GM12878 (cell line): ENCODE measurements around the gene SPINT1. TPM values are rescaled to one million over a fixed set of nuclear protein-coding genes. Genes with fewer than 3 reads are reported as not detected.

Experiments used
- ATAC-seq: fragments of 200-7000 bp; cut with Tn5 transposase; 3 replicates; pipeline ENCODE4 v1.9.1; 2020; ENCODE audit warnings: mild to moderate bottlenecking, moderate library complexity
- BruUV-seq: library from RNA; stranded (reverse); fragments of 400-500 nt; replicated peaks from 2 replicates; lab custom pipeline; 2021; lab: Mats Ljungman, UMichigan
- CTCF ChIA-PET: fragments of 300-600 bp; sonication (Branson Sonifier 250); formaldehyde crosslinking; extraction: SDS; loops from one replicate; lab custom pipeline; 2021; ENCODE audit warnings: inconsistent platforms; lab: Yijun Ruan, JAX
- POLR2A ChIA-PET: fragments of 350-600 bp; formaldehyde crosslinking; extraction: SDS; loops from one replicate; lab custom pipeline; 2021; ENCODE audit warnings: inconsistent platforms; lab: Charles Lee
- RAD21 ChIA-PET: fragments of 300-600 bp; sonication (Branson Sonifier 250); formaldehyde crosslinking; loops from one replicate; lab custom pipeline; 2023; ENCODE audit warnings: antibody characterized with exemption; ENCODE audit not compliant: unreplicated experiment; lab: Charles Lee
- SMC1A ChIA-PET: fragments of 300-600 bp; sonication (Branson Sonifier 250); formaldehyde crosslinking; loops from one replicate; lab custom pipeline; 2023; ENCODE audit not compliant: unreplicated experiment, uncharacterized antibody; lab: Charles Lee
- DNase-seq: peaks from one replicate; pipeline ENCODE4 v3.0.0-alpha.2; 2011; ENCODE audit warnings: low read depth, low spot score
- FAIRE-seq: peaks from 3 replicates; lab custom pipeline; 2011; peaks lifted over from hg19 to GRCh38; lab: Jason Lieb, UNC
- H2AFZ ChIP-seq: 2 replicates; pipeline ENCODE4 v1.6.0; 2011; ENCODE audit warnings: low read depth, low read length, control low read depth; ENCODE audit not compliant: control insufficient read depth
- H3K27ac ChIP-seq: 2 replicates; pipeline ENCODE4 v1.5.1; 2011; ENCODE audit warnings: control low read depth; ENCODE audit not compliant: control insufficient read depth, insufficient read depth
- H3K27me3 ChIP-seq, 2 experiments: replicated peaks in 1 of 2; 2 replicates each; pipeline versions ENCODE4 v1.6.0 to v1.6.1; 2011; ENCODE audit warnings: low read length in 1 of 2; ENCODE audit not compliant: control insufficient read depth in 2 of 2, insufficient read depth in 2 of 2
- H3K36me3 ChIP-seq, 2 experiments: 2 replicates each; pipeline ENCODE4 v1.5.1; 2011; ENCODE audit warnings: low read length in 1 of 2; ENCODE audit not compliant: control insufficient read depth in 2 of 2, insufficient read depth in 2 of 2
- H3K4me1 ChIP-seq: 2 replicates; pipeline ENCODE4 v1.6.1; 2011; ENCODE audit warnings: mild to moderate bottlenecking, low read length, moderate library complexity, mixed read lengths; ENCODE audit not compliant: control insufficient read depth, insufficient read depth
- H3K4me2 ChIP-seq: 2 replicates; pipeline ENCODE4 v1.6.0; 2011; ENCODE audit warnings: control low read depth; ENCODE audit not compliant: control insufficient read depth, insufficient read depth
- H3K4me3 ChIP-seq: fragments of 200-600 bp; sonication (generic); 2 replicates; pipeline ENCODE4 v1.5.1; 2016
- H3K79me2 ChIP-seq: 2 replicates; pipeline ENCODE4 v1.6.0; 2011; ENCODE audit warnings: low read length; ENCODE audit not compliant: control insufficient read depth, insufficient read depth
- H3K9ac ChIP-seq: 2 replicates; pipeline ENCODE4 v1.8.0; 2011; ENCODE audit warnings: low read length, control low read depth, mixed read lengths; ENCODE audit not compliant: control insufficient read depth, insufficient read depth
- H3K9me3 ChIP-seq: replicated peaks from 3 replicates; pipeline ENCODE4 v1.5.1; 2011; ENCODE audit warnings: mild to moderate bottlenecking, low read length; ENCODE audit not compliant: control insufficient read depth, insufficient read depth
- H4K20me1 ChIP-seq: 2 replicates; pipeline ENCODE4 v1.6.0; 2011; ENCODE audit not compliant: control insufficient read depth, insufficient read depth
- ATF3 ChIP-seq: IDR thresholded peaks from 2 replicates; pipeline ENCODE4 v1.6.1; 2011; ENCODE audit warnings: low read depth, mild to moderate bottlenecking, low read length, moderate library complexity, borderline replicate concordance; ENCODE audit errors: extremely low read depth
- BCL11A ChIP-seq: IDR thresholded peaks from 2 replicates; pipeline ENCODE4 v1.6.1; 2011; ENCODE audit warnings: low read depth, low read length
- BHLHE40 ChIP-seq, 2 experiments: fragments of 450-650 bp in 1 of 2; IDR thresholded peaks; 2 replicates each; pipeline ENCODE4 v1.6.1; 2011 to 2017; ENCODE audit warnings: low read depth in 2 of 2, borderline replicate concordance in 1 of 2, improper control_type of control experiment in 1 of 2, low read length in 1 of 2, mild to moderate bottlenecking in 1 of 2
- CBX5 ChIP-seq: sonication (generic); IDR thresholded peaks from 2 replicates; pipeline ENCODE4 v1.6.1; 2016; ENCODE audit warnings: low read depth, moderate library complexity, mild to moderate bottlenecking, inconsistent platforms
- EED ChIP-seq: sonication (generic); IDR thresholded peaks from 2 replicates; pipeline ENCODE4 v1.6.1; 2016; ENCODE audit warnings: antibody characterized with exemption, low read depth
- HSF1 ChIP-seq: fragments of 150-350 bp; IDR thresholded peaks from 2 replicates; pipeline ENCODE4 v1.6.1; 2014; ENCODE audit warnings: mild to moderate bottlenecking, low read depth, low read length
- IKZF1 ChIP-seq: fragments of 450-650 bp; conservative IDR thresholded peaks from 2 replicates; pipeline ENCODE4 v1.6.1; 2017; ENCODE audit warnings: antibody characterized with exemption, mild to moderate bottlenecking
- IKZF2 ChIP-seq, 2 experiments: fragments of 450-650 bp; IDR thresholded peaks; 2 replicates each; pipeline ENCODE4 v1.6.1; 2017; ENCODE audit warnings: mild to moderate bottlenecking in 2 of 2, moderate library complexity in 2 of 2
- MTA2 ChIP-seq: fragments of 450-650 bp; IDR thresholded peaks from 2 replicates; pipeline ENCODE4 v1.6.1; 2016; ENCODE audit warnings: low read depth, mild to moderate bottlenecking, moderate library complexity
- SREBF1 ChIP-seq: IDR thresholded peaks from 2 replicates; pipeline ENCODE4 v1.6.1; 2012; ENCODE audit warnings: mild to moderate bottlenecking, low read length
- TARDBP ChIP-seq: IDR thresholded peaks from 2 replicates; pipeline ENCODE4 v1.6.1; 2016; ENCODE audit warnings: borderline replicate concordance
- WGBS: methylation state at CpG from one replicate; pipeline ENCODE4 v1.1.6; 2016; ENCODE audit warnings: low lambda C conversion rate; ENCODE audit not compliant: insufficient replicate concordance, insufficient coverage; ENCODE audit errors: missing lambda C conversion rate; 5-methylcytosine and 5-hydroxymethylcytosine counted together
- in situ Hi-C: fragments of 300-500 bp; cut with MboI; formaldehyde crosslinking; loops from 9 replicates; pipeline ENCODE4 v1.14.3; 2018; ENCODE audit warnings: mixed read lengths
- intact Hi-C: fragments of 100-400 bp; cut with micrococcal nuclease; formaldehyde crosslinking; loops from one replicate; pipeline ENCODE4 v1.14.2; 2022; ENCODE audit not compliant: unreplicated experiment
- polyA plus RNA-seq, 11 experiments: library from polyadenylated mRNA; depleted of rRNA in 4 of 11; unstranded in 6 of 11; stranded (reverse) in 5 of 11; fragments of >200 nt; fragmentation: Nextera tagmentation in 4 of 11; fragmentation: Illumina TruSeq in 1 of 11; extraction: Ambion mirVana in 4 of 11; extraction: Trizol in 1 of 11; gene quantifications; 1 replicate in 1 of 11; 2 replicates in 10 of 11; pipeline versions ENCODE4 v1.2.1 to v1.2.3, GENCODE V29; 2011 to 2016; ENCODE audit warnings: inconsistent platforms in 2 of 11, missing spikeins in 2 of 11, low read depth in 1 of 11
- total RNA-seq, 4 experiments: library from RNA; depleted of rRNA in 3 of 4; stranded (reverse); fragments of >200 nt in 3 of 4; fragmentation: Illumina TruSeq in 1 of 4; extraction: Trizol in 1 of 4; gene quantifications; 2 replicates each; pipeline versions ENCODE4 v1.2.1 to v1.2.3, GENCODE V29; 2013 to 2021

The SPINT1 gene
- total and polyA plus RNA-seq, 10 of the 15 experiments (the other 5 are each of a cell fraction or from before 2014, with no cell fraction given), result 3.5 to 28.6 (median 10.2) TPM

GRCh38 chr15:40823572-40824343 is 20.1 kb upstream of the SPINT1 start (continued):
- TF ChIP-seq BHLHE40 (IDR thresholded peaks at IDR 0.05; ENCODE audit: borderline replicate concordance in 1 of 2, low read depth in 2 of 2, low read length in 1 of 2), result no peak
- TF ChIP-seq MTA2, result no peak
- no peak for TF ChIP-seq CBX5
- TF ChIP-seq IKZF2 (IDR thresholded peaks at IDR 0.05), result no peak

GRCh38 chr15:40825661-40826422 is 18.0 kb upstream of the SPINT1 start:
- TF ChIP-seq ATF3, result no peak
- TF ChIP-seq TARDBP, result no peak
- no peak for TF ChIP-seq IKZF1
- TF ChIP-seq EED, result no peak
- no peak for TF ChIP-seq SREBF1
- no peak for TF ChIP-seq BCL11A
- no peak for TF ChIP-seq HSF1
- Histone ChIP-seq H2AFZ (no peak overlapping the region), H3K9ac (no peak overlapping the region), H3K27ac (no peak overlapping the region), H3K36me3 (no peaks in the 10 kb centered on the region), H3K9me3 (no peaks in the 10 kb centered on the region), H3K4me3 (no peak overlapping the region), H3K4me2 (no peak overlapping the region), H3K79me2 (no peaks in the 10 kb centered on the region), H3K4me1 (no peaks in the 10 kb centered on the region), H4K20me1 (no peaks in the 10 kb centered on the region), H3K27me3 (no peaks in the 10 kb centered on the region; a peak in 1 of 4 replicates)
- ChIA-PET RAD21 (no interaction called here), CTCF (no interaction called here), SMC1A (no interaction called here), POLR2A (interaction anchor here (0.7 kb wide), 1 partner anchor 32 kb away, joined by 3 read pairs; no protein-coding TSS in a partner anchor)
- 15% methylated on average over 5 of the region's 5 CpGs for WGBS
- BruUV-seq, result no TSS peak
- no peak for DNase-seq
- in situ Hi-C loops (no loop called here), intact Hi-C loops (no loop called here)
- no peak for ATAC-seq
- FAIRE-seq, result no peak
